Activated T-cell treated with anti-CD3 and anti-CD28 coated beads, Interleukin-2, amount 50 U/mL, for 24 hours (primary cell): ENCODE results near the gene AIMP1.

ENCODE experiments used
- DNase-seq: peaks from one replicate; pipeline ENCODE4 v3.0.0-alpha.2; 2020
- H3K27ac Mint-ChIP-seq: 2 replicates; pipeline ENCODE4 v1.8.0; 2020; ENCODE audit warnings: mild to moderate bottlenecking, mixed read lengths
- H3K27me3 Mint-ChIP-seq: 2 replicates; pipeline ENCODE4 v1.8.0; 2020; ENCODE audit warnings: mixed read lengths
- H3K36me3 Mint-ChIP-seq: 2 replicates; pipeline ENCODE4 v1.8.0; 2020; ENCODE audit warnings: low read depth, mixed read lengths
- H3K4me1 Mint-ChIP-seq: 2 replicates; pipeline ENCODE4 v1.8.0; 2020; ENCODE audit warnings: low read depth, mixed read lengths
- H3K4me3 Mint-ChIP-seq: 2 replicates; pipeline ENCODE4 v1.8.0; 2020; ENCODE audit warnings: mild to moderate bottlenecking, moderate library complexity, mixed read lengths
- H3K9me3 Mint-ChIP-seq: 2 replicates; pipeline ENCODE4 v1.8.0; 2020; ENCODE audit warnings: mixed read lengths

The AIMP1 gene

DNA sequence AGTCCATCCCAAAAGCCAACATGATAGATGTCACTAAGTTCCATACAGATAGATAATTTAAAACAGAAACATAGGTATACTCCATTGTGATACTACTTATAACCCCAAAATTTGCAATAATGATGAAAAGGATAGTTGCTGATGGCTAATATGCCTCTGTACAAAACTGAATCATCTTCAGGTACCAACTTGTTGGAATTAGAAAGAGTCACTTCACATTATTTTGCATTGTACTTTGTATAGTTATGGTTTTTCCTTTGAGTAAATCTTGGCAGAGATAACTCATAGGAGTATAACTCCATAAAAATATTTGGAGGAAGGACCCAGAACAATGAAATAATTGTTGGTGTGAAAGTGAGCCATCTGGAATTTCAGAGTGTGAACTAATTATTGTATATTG lies 34.7 kb downstream of the AIMP1 start:
- Mint-ChIP-seq H3K27me3 (no peaks in the 10 kb centered on the region), H3K27ac (no peak overlapping the region), H3K4me1 (no peaks in the 10 kb centered on the region), H3K36me3 (peaks cover 61% of the 10 kb centered on the region), H3K9me3 (no peaks in the 10 kb centered on the region), H3K4me3 (no peak overlapping the region)
- no peak for DNase-seq

GRCh38 chr4:106353786-106354185 lies 37.4 kb downstream of the AIMP1 start:
- peaks cover 38% of the 10 kb centered on the region for H3K36me3 Mint-ChIP-seq
- H3K27ac Mint-ChIP-seq: no peak overlapping the region
- DNase-seq: no peak
- H3K4me3 Mint-ChIP-seq: no peak overlapping the region
- no peaks in the 10 kb centered on the region for H3K27me3 Mint-ChIP-seq
- H3K9me3 Mint-ChIP-seq: no peaks in the 10 kb centered on the region
- H3K4me1 Mint-ChIP-seq: peaks cover 2% of the 10 kb centered on the region

GRCh38 chr4:106355193-106355592 lies 38.8 kb downstream of the AIMP1 start:
- Mint-ChIP-seq H3K4me3 (no peak overlapping the region), H3K27ac (no peak overlapping the region), H3K27me3 (no peaks in the 10 kb centered on the region), H3K4me1 (peaks cover 2% of the 10 kb centered on the region), H3K9me3 (no peaks in the 10 kb centered on the region), H3K36me3 (peaks cover 26% of the 10 kb centered on the region)
- DNase-seq: no peak

GRCh38 chr4:106358899-106359298 lies 42.5 kb downstream of the AIMP1 start:
- Mint-ChIP-seq H3K4me3 (no peak overlapping the region), H3K27me3 (no peaks in the 10 kb centered on the region), H3K9me3 (no peaks in the 10 kb centered on the region), H3K27ac (no peak overlapping the region), H3K4me1 (peaks cover 2% of the 10 kb centered on the region), H3K36me3 (no peaks in the 10 kb centered on the region)
- DNase-seq: no peak

GRCh38 chr4:106362086-106362825 lies 45.9 kb downstream of the AIMP1 start:
- H3K9me3 Mint-ChIP-seq: no peaks in the 10 kb centered on the region
- no peaks in the 10 kb centered on the region for H3K4me1 Mint-ChIP-seq
- H3K4me3 Mint-ChIP-seq: no peak overlapping the region
- no peaks in the 10 kb centered on the region for H3K36me3 Mint-ChIP-seq
- no peak overlapping the region for H3K27ac Mint-ChIP-seq
- DNase-seq: no peak
- peaks cover 6% of the 10 kb centered on the region for H3K27me3 Mint-ChIP-seq

GRCh38 chr4:106364282-106364681 lies 47.9 kb downstream of the AIMP1 start:
- Mint-ChIP-seq H3K36me3 (no peaks in the 10 kb centered on the region), H3K27ac (no peak overlapping the region), H3K27me3 (peaks cover 10% of the 10 kb centered on the region), H3K4me1 (no peaks in the 10 kb centered on the region), H3K9me3 (no peaks in the 10 kb centered on the region), H3K4me3 (no peak overlapping the region)
- no peak for DNase-seq

DNA sequence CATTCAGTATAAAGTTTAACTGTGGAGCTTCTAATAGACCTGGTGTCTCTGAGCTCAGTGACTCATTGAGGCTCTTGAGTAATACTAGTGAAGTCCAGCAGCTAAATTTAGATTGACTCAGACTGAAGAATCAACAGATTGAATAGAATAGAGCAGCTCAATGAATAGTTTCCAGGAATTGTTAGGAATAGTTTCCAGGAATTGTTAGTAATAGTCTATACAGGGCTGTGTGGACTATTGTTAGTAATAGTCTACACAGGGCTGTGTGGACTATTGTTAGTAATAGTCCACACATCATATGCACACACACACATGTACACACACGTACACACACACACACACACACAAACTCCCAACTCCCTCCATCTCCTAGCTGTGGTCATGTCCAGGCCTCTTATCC lies 49.3 kb downstream of the AIMP1 start:
- no peaks in the 10 kb centered on the region for H3K9me3 Mint-ChIP-seq
- H3K4me1 Mint-ChIP-seq: no peaks in the 10 kb centered on the region
- no peaks in the 10 kb centered on the region for H3K36me3 Mint-ChIP-seq
- H3K27me3 Mint-ChIP-seq: peaks cover 15% of the 10 kb centered on the region
- no peak overlapping the region for H3K4me3 Mint-ChIP-seq
- no peak for DNase-seq
- no peak overlapping the region for H3K27ac Mint-ChIP-seq

- DNase-seq: no peak
- Mint-ChIP-seq H3K27ac (no peak overlapping the region), H3K4me3 (no peak overlapping the region), H3K4me1 (no peaks in the 10 kb centered on the region), H3K36me3 (no peaks in the 10 kb centered on the region), H3K9me3 (no peaks in the 10 kb centered on the region), H3K27me3 (peaks cover 16% of the 10 kb centered on the region)
These were observed 49.7 kb downstream of the AIMP1 start for GRCh38 chr4:106366026-106366425.

DNA sequence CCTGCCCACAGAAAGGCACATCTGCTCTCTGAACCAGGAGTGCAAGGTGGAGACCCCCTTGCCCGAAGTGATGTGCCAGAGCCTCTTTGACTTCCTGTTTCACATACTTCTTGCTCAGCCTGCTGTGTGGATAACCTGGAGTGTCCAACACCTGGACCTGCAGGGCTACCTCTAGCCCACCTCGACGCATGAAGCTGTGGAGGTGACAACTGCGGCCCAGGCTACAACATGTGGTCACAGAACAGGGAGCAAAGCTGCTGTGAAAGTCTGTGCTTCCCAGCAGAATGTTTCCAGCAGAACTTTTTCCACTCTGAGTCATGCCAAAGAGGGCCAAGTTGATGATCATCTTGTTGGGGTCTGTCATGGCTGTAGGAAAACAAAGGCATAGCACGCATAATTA lies 50.7 kb downstream of the AIMP1 start:
- Mint-ChIP-seq H3K27me3 (peaks cover 20% of the 10 kb centered on the region), H3K27ac (no peak overlapping the region), H3K4me3 (no peak overlapping the region), H3K4me1 (no peaks in the 10 kb centered on the region), H3K36me3 (no peaks in the 10 kb centered on the region), H3K9me3 (no peaks in the 10 kb centered on the region)
- DNase-seq: no peak

DNA sequence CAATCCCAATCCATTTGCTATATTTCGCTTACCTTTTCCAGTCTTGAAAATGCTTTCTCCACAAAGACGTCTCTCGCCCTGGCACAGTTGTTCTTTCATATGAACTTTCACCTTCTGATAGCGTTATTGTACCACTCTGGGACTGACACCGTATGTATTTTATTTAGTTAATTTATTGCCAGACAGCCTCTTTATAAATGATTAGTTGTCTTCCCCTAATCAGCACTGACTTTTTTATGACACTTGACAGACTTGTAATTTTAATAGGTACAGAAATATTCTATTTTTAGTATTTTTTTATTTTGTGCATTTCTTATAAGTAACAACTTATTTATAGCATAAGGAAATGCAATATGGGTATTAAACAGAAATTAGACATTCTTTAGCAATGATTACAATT lies 52.3 kb downstream of the AIMP1 start, which contains the start of gene GIMD1:
TSS of gene GIMD1 (minus strand) at position 101 of the 400 bp plus-strand sequence. CDS start 1,343 bp downstream, outside the sequence.
- no peak for DNase-seq
- Mint-ChIP-seq H3K4me3 (no peak within 1 kb of the TSS), H3K27me3 (peaks cover 24% of the 10 kb centered on the region), H3K9me3 (no peaks in the 10 kb centered on the region), H3K27ac (no peak within 1 kb of the TSS), H3K36me3 (no peaks in the 10 kb centered on the region), H3K4me1 (no peaks in the 10 kb centered on the region)

DNA sequence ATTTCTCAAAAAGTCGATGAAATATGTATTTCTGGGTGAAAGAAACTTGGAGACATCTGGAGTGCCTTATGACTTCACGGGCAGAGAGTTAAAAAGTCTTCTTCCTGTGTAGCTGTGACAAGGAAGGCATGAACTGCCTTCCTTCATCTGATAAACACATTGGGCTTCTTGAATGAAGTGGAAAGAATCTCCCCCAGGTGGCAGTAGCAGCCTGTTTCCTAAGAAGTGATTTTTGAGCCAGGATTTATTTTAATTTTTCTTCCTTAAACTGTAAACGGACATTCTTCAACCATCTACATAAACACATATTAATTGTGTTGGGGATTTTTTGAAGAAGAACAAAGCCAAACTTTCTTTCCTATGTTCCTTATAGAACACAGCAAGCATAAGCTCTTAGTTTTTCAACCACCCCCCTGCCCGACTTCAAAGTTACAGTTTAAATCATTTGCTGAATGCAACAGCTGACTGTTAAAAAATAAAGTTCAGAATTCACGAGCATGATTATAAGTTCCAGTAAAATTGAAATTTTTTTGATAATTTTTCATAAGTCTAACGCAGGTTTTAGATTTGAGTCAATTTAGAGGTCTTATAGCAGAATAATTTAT lies 53.2 kb downstream of the AIMP1 start:
- H3K4me3 Mint-ChIP-seq: no peak overlapping the region
- H3K27me3 Mint-ChIP-seq: peaks cover 28% of the 10 kb centered on the region
- H3K27ac Mint-ChIP-seq: no peak overlapping the region
- no peaks in the 10 kb centered on the region for H3K36me3 Mint-ChIP-seq
- H3K4me1 Mint-ChIP-seq: no peaks in the 10 kb centered on the region
- no peaks in the 10 kb centered on the region for H3K9me3 Mint-ChIP-seq
- no peak for DNase-seq

DNA sequence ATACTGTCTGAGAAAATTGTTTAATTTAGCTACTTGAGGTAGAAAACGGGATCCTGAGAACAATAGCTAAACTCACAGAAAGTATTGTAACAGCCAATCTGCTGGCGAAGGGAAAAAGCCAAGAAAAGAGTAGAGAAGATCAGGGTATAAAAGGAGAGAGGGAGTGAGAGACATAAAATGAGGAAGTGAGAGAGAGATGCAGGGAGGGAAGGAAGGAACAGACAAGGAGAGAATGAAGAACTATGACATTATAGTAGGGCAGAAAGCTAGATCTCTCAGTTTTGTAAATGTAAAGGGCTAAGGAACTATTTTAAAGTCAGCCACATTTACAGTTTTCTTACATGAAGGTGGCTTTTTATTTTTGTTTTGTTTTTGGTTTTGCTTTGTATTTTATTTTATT lies 53.9 kb downstream of the AIMP1 start:
- peaks cover 28% of the 10 kb centered on the region for H3K27me3 Mint-ChIP-seq
- H3K4me1 Mint-ChIP-seq: no peaks in the 10 kb centered on the region
- no peaks in the 10 kb centered on the region for H3K9me3 Mint-ChIP-seq
- H3K4me3 Mint-ChIP-seq: no peak overlapping the region
- DNase-seq: no peak
- no peaks in the 10 kb centered on the region for H3K36me3 Mint-ChIP-seq
- H3K27ac Mint-ChIP-seq: no peak overlapping the region

DNA sequence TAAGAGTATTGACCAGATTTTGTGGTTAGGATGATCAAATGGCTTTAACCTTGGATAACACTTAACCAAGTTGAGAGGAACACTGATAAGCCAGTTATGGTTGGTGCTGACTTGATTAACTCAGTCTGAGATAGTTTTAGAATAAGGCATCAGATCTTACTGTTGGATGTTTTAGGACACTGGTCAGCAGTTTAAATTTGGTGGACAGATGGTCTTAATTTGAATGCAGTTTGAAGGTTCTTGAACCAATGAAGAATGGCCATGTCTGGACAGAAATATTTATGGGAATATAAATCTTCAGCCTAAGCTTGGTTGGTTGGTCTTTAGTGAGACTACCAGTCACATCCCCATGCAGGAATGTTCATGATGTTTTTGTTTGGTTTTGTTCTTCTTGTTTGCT lies 54.8 kb downstream of the AIMP1 start:
- no peaks in the 10 kb centered on the region for H3K36me3 Mint-ChIP-seq
- no peak for DNase-seq
- H3K27ac Mint-ChIP-seq: no peak overlapping the region
- no peak overlapping the region for H3K4me3 Mint-ChIP-seq
- no peaks in the 10 kb centered on the region for H3K4me1 Mint-ChIP-seq
- peaks cover 31% of the 10 kb centered on the region for H3K27me3 Mint-ChIP-seq
- H3K9me3 Mint-ChIP-seq: no peaks in the 10 kb centered on the region

GRCh38 chr4:106373026-106373425 lies 56.7 kb downstream of the AIMP1 start:
- Mint-ChIP-seq H3K4me3 (no peak overlapping the region), H3K9me3 (no peaks in the 10 kb centered on the region), H3K27ac (no peak overlapping the region), H3K27me3 (peaks cover 23% of the 10 kb centered on the region), H3K4me1 (no peaks in the 10 kb centered on the region), H3K36me3 (no peaks in the 10 kb centered on the region)
- DNase-seq: no peak

DNA sequence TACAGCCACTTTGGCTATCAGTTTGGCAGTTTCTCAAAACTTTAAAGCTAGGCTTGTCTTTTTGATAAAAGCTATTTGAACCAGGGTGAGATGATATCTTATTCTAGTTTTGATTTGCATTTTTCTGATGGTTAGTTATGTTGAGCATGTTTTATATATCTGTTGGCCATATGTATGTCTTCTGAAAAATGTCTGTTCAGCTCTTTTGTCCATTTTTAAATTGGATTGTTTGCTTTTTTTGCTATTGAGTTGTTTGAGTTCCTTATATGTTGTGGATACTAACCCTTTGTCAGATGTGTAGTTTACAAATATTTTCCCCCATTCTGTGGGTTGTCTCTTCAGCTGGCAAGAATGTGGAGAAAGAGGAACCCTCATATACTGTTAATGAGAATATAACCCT lies 63.8 kb downstream of the AIMP1 start:
- no peak for DNase-seq
- H3K27me3 Mint-ChIP-seq: peaks cover 5% of the 10 kb centered on the region
- no peaks in the 10 kb centered on the region for H3K9me3 Mint-ChIP-seq
- H3K4me3 Mint-ChIP-seq: no peak overlapping the region
- H3K36me3 Mint-ChIP-seq: no peaks in the 10 kb centered on the region
- no peaks in the 10 kb centered on the region for H3K4me1 Mint-ChIP-seq
- no peak overlapping the region for H3K27ac Mint-ChIP-seq
